OCI-LY1 (cell line): ENCODE results near the gene ATP2C1.

ENCODE experiments used
- EZH2 ChIP-seq: fragments of 200-600 bp; sonication (generic), shearing (Covaris generic); IDR thresholded peaks from 2 replicates; pipeline ENCODE4 v1.8.0; 2017; ENCODE audit warnings: borderline replicate concordance, mixed run types, mild to moderate bottlenecking, antibody characterized with exemption, low read length, moderate library complexity, mixed read lengths
- TF ChIP-seq, protein P1 (sequence below): fragments of 200-600 bp; sonication (generic), shearing (Covaris generic); IDR thresholded peaks from 2 replicates; pipeline ENCODE4 v1.5.1; 2017; ENCODE audit warnings: mild to moderate bottlenecking, antibody characterized with exemption, low read length, moderate library complexity, mixed read lengths

DNA sequence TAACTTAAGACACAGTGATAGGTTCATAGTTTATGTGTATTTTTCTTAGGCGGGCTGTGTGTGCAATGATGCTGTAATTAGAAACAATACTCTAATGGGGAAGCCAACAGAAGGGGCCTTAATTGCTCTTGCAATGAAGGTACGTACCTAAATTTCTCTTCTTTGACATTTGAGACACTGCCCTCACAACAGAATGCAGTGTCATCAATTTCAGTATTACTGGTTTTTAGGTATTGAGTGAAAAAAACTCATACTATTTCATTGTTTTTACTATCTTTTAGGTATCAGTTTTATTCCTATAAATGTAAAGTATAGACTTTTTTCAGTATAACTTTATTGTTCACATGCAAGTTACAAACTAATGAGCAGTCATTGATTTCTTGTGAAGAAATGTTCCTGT lies 73.4 kb downstream of the ATP2C1 start:
- TF ChIP-seq, protein P1, sequence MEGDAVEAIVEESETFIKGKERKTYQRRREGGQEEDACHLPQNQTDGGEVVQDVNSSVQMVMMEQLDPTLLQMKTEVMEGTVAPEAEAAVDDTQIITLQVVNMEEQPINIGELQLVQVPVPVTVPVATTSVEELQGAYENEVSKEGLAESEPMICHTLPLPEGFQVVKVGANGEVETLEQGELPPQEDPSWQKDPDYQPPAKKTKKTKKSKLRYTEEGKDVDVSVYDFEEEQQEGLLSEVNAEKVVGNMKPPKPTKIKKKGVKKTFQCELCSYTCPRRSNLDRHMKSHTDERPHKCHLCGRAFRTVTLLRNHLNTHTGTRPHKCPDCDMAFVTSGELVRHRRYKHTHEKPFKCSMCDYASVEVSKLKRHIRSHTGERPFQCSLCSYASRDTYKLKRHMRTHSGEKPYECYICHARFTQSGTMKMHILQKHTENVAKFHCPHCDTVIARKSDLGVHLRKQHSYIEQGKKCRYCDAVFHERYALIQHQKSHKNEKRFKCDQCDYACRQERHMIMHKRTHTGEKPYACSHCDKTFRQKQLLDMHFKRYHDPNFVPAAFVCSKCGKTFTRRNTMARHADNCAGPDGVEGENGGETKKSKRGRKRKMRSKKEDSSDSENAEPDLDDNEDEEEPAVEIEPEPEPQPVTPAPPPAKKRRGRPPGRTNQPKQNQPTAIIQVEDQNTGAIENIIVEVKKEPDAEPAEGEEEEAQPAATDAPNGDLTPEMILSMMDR: no peak
- TF ChIP-seq EZH2: no peak
